Vagina (tissue), 2 donors: ENCODE results near the gene ZDHHC17.

Experiments
- POLR2A ChIP-seq, 2 donors: fragments of 450-650 bp; IDR thresholded peaks; one replicate each; pipeline ENCODE4 v1.6.1; 2017; ENCODE audit warnings: antibody characterized with exemption in 2 of 2, mild to moderate bottlenecking in 2 of 2, moderate library complexity in 2 of 2
- POLR2AphosphoS5 ChIP-seq, 2 donors: sonication (generic); formaldehyde crosslinking; IDR thresholded peaks; one replicate each; pipeline ENCODE4 v1.9.0; 2017; ENCODE audit warnings: antibody characterized with exemption in 2 of 2, mild to moderate bottlenecking in 2 of 2, low read depth in 1 of 2; ENCODE audit not compliant: insufficient read depth in 1 of 2
- TF ChIP-seq, protein P1 (sequence below), 3 experiments: fragments of 450-650 bp in 2 of 3; fragments of 200-600 bp in 1 of 3; sonication (generic) in 1 of 3; IDR thresholded peaks; one replicate each; pipeline ENCODE4 v1.5.1; 2017 to 2019; ENCODE audit warnings: antibody characterized with exemption in 3 of 3, mild to moderate bottlenecking in 2 of 3, moderate library complexity in 2 of 3

GRCh38 chr12:76836633-76837032 is 72.7 kb downstream of the ZDHHC17 start:
- TF ChIP-seq, protein P1, sequence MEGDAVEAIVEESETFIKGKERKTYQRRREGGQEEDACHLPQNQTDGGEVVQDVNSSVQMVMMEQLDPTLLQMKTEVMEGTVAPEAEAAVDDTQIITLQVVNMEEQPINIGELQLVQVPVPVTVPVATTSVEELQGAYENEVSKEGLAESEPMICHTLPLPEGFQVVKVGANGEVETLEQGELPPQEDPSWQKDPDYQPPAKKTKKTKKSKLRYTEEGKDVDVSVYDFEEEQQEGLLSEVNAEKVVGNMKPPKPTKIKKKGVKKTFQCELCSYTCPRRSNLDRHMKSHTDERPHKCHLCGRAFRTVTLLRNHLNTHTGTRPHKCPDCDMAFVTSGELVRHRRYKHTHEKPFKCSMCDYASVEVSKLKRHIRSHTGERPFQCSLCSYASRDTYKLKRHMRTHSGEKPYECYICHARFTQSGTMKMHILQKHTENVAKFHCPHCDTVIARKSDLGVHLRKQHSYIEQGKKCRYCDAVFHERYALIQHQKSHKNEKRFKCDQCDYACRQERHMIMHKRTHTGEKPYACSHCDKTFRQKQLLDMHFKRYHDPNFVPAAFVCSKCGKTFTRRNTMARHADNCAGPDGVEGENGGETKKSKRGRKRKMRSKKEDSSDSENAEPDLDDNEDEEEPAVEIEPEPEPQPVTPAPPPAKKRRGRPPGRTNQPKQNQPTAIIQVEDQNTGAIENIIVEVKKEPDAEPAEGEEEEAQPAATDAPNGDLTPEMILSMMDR (IDR thresholded peaks at IDR 0.05): no peak
- TF ChIP-seq POLR2A (IDR thresholded peaks at IDR 0.05): no peak
- no peak for TF ChIP-seq POLR2AphosphoS5 (IDR thresholded peaks at IDR 0.05; ENCODE audit: insufficient read depth in 1 of 2, low read depth in 1 of 2)
